WI38 (cell line): Measurements from ENCODE around the gene ZIM2.

ENCODE experiments used
- H3K4me3 ChIP-seq: 2 replicates; pipeline ENCODE4 v1.5.1; 2011; ENCODE audit warnings: low read depth, mild to moderate bottlenecking, control low read depth, low read length
- CTCF ChIP-seq: IDR thresholded peaks from 2 replicates; pipeline ENCODE4 v1.5.1; 2012; ENCODE audit warnings: low read depth, mild to moderate bottlenecking, control low read depth, low read length

The ZIM2 gene

GRCh38 chr19:56840451-56841192 lies at the start of gene ZIM2, which contains the start of gene PEG3:
TSS of gene ZIM2 (minus strand) at chr19:56840726. CDS start at chr19:56824277, 16,449 bp downstream.
TSS of gene PEG3 (minus strand) at chr19:56840726. CDS start at chr19:56824655, 16,071 bp downstream.
- no peak within 1 kb of the TSS for H3K4me3 ChIP-seq
- no peak for TF ChIP-seq CTCF

GRCh38 chr19:56885173-56885985 lies 44.9 kb upstream of the ZIM2 start:
- no peak for TF ChIP-seq CTCF
- no peak overlapping the region for H3K4me3 ChIP-seq

GRCh38 chr19:56884441-56884840 lies 43.9 kb upstream of the ZIM2 start:
- TF ChIP-seq CTCF: no peak
- no peak overlapping the region for H3K4me3 ChIP-seq

GRCh38 chr19:56880592-56881190 lies 40.2 kb upstream of the ZIM2 start:
- no peak for TF ChIP-seq CTCF
- no peak overlapping the region for H3K4me3 ChIP-seq

- H3K4me3 ChIP-seq: no peak overlapping the region
- TF ChIP-seq CTCF: no peak
These were observed 36.7 kb upstream of the ZIM2 start for GRCh38 chr19:56877069-56877715.

DNA sequence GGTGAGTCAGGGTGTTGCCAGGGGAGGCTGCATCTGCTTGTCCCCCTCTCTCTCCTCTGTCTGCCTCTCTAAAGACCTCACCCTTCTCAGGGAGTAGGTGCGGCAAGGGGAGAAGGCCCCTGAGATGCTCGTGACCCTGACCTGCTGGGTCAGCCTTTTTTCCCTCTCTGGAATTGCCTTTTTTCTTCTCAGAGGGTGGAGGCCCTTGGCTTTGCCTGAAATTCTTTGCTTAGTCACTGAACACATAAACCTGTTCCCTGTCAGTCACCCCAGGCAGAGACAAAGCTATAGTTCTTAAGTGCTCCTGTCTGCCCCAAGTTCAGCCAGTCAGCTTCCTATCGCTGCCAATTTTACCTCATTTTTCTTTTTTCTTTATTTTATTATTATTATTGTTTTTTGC lies 35.2 kb upstream of the ZIM2 start:
- H3K4me3 ChIP-seq: no peak overlapping the region
- no peak for TF ChIP-seq CTCF
